CD4-positive, alpha-beta T cell (primary cell): ENCODE measurements around the gene DDIT4. TPM values are rescaled to one million over a fixed set of nuclear protein-coding genes. Genes with fewer than 3 reads are reported as not detected.
A peak's percentile ranks its signal among the peaks of the same experiment; 100 is the strongest.

Source experiments
- ATAC-seq: fragments of 200-7000 bp; cut with Tn5 transposase; one replicate; pipeline ENCODE4 v1.10.0; 2022; ENCODE audit warnings: mild to moderate bottlenecking; ENCODE audit not compliant: poor library complexity
- CTCF ChIA-PET: fragments of 350-600 bp; sonication (Branson Sonifier 250); formaldehyde crosslinking; loops from one replicate; lab custom pipeline; 2021; ENCODE audit warnings: antibody characterized with exemption, inconsistent platforms; lab: Charles Lee
- POLR2A ChIA-PET: fragments of 350-600 bp; sonication (Branson Sonifier 250); formaldehyde crosslinking; loops from one replicate; lab custom pipeline; 2021; ENCODE audit warnings: antibody characterized with exemption, inconsistent platforms; lab: Charles Lee
- DNase-seq, 14 experiments: peaks; one replicate each; pipeline ENCODE4 v3.0.0-alpha.2; 2013 to 2020; ENCODE audit warnings: mixed read lengths in 2 of 14
- H3K27ac ChIP-seq, 2 donors: one replicate each; pipeline versions ENCODE4 v1.5.1 to v1.7.0; 2013; ENCODE audit warnings: low read length in 2 of 2, low read depth in 1 of 2, mild to moderate bottlenecking in 1 of 2
- H3K27me3 ChIP-seq, 2 experiments: 1 replicate in 1 of 2; 2 replicates in 1 of 2; pipeline versions ENCODE4 v1.6.1 to v1.7.0; 2013; ENCODE audit warnings: low read length in 2 of 2, control low read depth in 1 of 2, mild to moderate bottlenecking in 1 of 2, moderate library complexity in 1 of 2; ENCODE audit not compliant: insufficient read depth in 2 of 2, control insufficient read depth in 1 of 2
- H3K36me3 ChIP-seq: one replicate; pipeline ENCODE4 v1.6.1; 2013; ENCODE audit warnings: low read length, control low read depth; ENCODE audit not compliant: insufficient read depth
- H3K4me1 ChIP-seq: one replicate; pipeline ENCODE4 v1.6.1; 2013; ENCODE audit warnings: low read length, control low read depth; ENCODE audit not compliant: insufficient read depth
- H3K4me3 ChIP-seq: one replicate; pipeline ENCODE4 v1.5.1; 2013; ENCODE audit warnings: mild to moderate bottlenecking, low read length, moderate library complexity
- H3K9me3 ChIP-seq, 2 experiments: 1 replicate in 1 of 2; 2 replicates in 1 of 2; pipeline versions ENCODE4 v1.6.1 to v1.7.0; 2013; ENCODE audit warnings: low read length in 2 of 2, mild to moderate bottlenecking in 2 of 2, control low read depth in 1 of 2, moderate library complexity in 1 of 2; ENCODE audit not compliant: control insufficient read depth in 1 of 2, insufficient read depth in 1 of 2
- H3K27ac Mint-ChIP-seq: one replicate; pipeline ENCODE4 v1.8.0; 2020; ENCODE audit warnings: mixed read lengths
- H3K27me3 Mint-ChIP-seq: one replicate; pipeline ENCODE4 v1.8.0; 2021; ENCODE audit warnings: mixed read lengths
- H3K36me3 Mint-ChIP-seq: one replicate; pipeline ENCODE4 v1.8.0; 2021; ENCODE audit warnings: low read depth, mixed read lengths
- H3K4me1 Mint-ChIP-seq: one replicate; pipeline ENCODE4 v1.8.0; 2021; ENCODE audit warnings: low read depth, mixed read lengths
- H3K4me3 Mint-ChIP-seq: one replicate; pipeline ENCODE4 v1.8.0; 2020; ENCODE audit warnings: mild to moderate bottlenecking, mixed read lengths
- H3K9me3 Mint-ChIP-seq: one replicate; pipeline ENCODE4 v1.8.0; 2020; ENCODE audit warnings: mixed read lengths
- CTCF ChIP-seq: fragments of 200-600 bp; IDR thresholded peaks from one replicate; pipeline ENCODE4 v1.8.0; 2022; ENCODE audit warnings: antibody characterized with exemption, mild to moderate bottlenecking
- intact Hi-C, 2 experiments: fragments of 100-400 bp; cut with DNase I in 1 of 2; cut with micrococcal nuclease in 1 of 2; formaldehyde crosslinking; loops; one replicate each; pipeline versions ENCODE4 v1.15.1 to v1.9.0; 2023 to 2025; cut with DNase I, micrococcal nuclease
- total RNA-seq, 174 experiments: library from RNA in 2 of 174; stranded (reverse) in 2 of 174; gene quantifications; one replicate each; pipeline ENCODE4 v1.2.3 and lab custom pipeline; 2021 to 2026

Gene DDIT4
- total RNA-seq, 2 experiments from 2014 or later: 427 to 436 TPM

- Mint-ChIP-seq H3K27ac (peak overlapping the region; percentile 89), H3K9me3 (no peaks in the 10 kb centered on the region), H3K36me3 (peaks cover 36% of the 10 kb centered on the region), H3K4me3 (peak overlapping the region; percentile 100), H3K27me3 (no peaks in the 10 kb centered on the region), H3K4me1 (peaks cover 64% of the 10 kb centered on the region)
- peak overlapping the region; percentile 90 for H3K4me3 ChIP-seq
- intact Hi-C loops: loop anchor here (1.0 to 5.0 kb wide), 6 partner anchors 14 to 188 kb away; partner anchors contain the start of genes ANAPC16 (in 1 of the 2) and ASCC1 (in 1 of the 2)
- CTCF ChIA-PET: interaction anchor here (0.6 to 4.4 kb wide), 30 partner anchors 8 to 186 kb away, joined by 3 to 54 read pairs (median 5); no protein-coding TSS in a partner anchor
- H3K9me3 ChIP-seq: no peaks in the 10 kb centered on the region
- ATAC-seq (peak; percentile 12), DNase-seq (peak; percentile 59 to 86 (median 70))
- H3K27ac ChIP-seq: peak overlapping the region; percentile 78 to 88
- POLR2A ChIA-PET: interaction anchor here (0.5 to 6.5 kb wide), 23 partner anchors 9 to 279 kb away, joined by 3 to 96 read pairs (median 10); partner anchors contain the start of genes ANAPC16, ASCC1, DNAJB12 and SPOCK2
- H3K36me3 ChIP-seq: peaks cover 22% of the 10 kb centered on the region
- TF ChIP-seq CTCF: peak; percentile 70
- peaks cover 48% of the 10 kb centered on the region for H3K4me1 ChIP-seq
- H3K27me3 ChIP-seq: no peaks in the 10 kb centered on the region
Measured at GRCh38 chr10:72274730-72275350, 1.1 kb downstream of the DDIT4 start.

GRCh38 chr10:72275351-72276012 lies 1.8 kb downstream of the DDIT4 start:
- Mint-ChIP-seq H3K9me3 (no peaks in the 10 kb centered on the region), H3K4me1 (peaks cover 61% of the 10 kb centered on the region), H3K27me3 (no peaks in the 10 kb centered on the region), H3K4me3 (peak overlapping the region; percentile 100), H3K27ac (peak overlapping the region; percentile 89), H3K36me3 (peaks cover 36% of the 10 kb centered on the region)
- no peak for TF ChIP-seq CTCF
- H3K9me3 ChIP-seq: no peaks in the 10 kb centered on the region
- intact Hi-C loops: loop anchor here in 1 of 2 experiments (2.0 kb wide), 1 partner anchor 15 kb away; no protein-coding TSS in a partner anchor
- peaks cover 22% of the 10 kb centered on the region for H3K36me3 ChIP-seq
- DNase-seq: peak in 4 of 14 experiments; percentile 42 to 55 (median 47)
- peak overlapping the region; percentile 78 to 88 for H3K27ac ChIP-seq
- CTCF ChIA-PET: interaction anchor here (0.7 to 4.4 kb wide), 29 partner anchors 8 to 187 kb away, joined by 3 to 54 read pairs (median 5); no protein-coding TSS in a partner anchor
- H3K27me3 ChIP-seq: no peaks in the 10 kb centered on the region
- no peak for ATAC-seq
- peak overlapping the region; percentile 90 for H3K4me3 ChIP-seq
- POLR2A ChIA-PET: interaction anchor here (0.7 to 6.5 kb wide), 24 partner anchors 8 to 550 kb away, joined by 3 to 96 read pairs (median 8); partner anchors contain the start of genes ANAPC16, ASCC1, DNAJB12 and SPOCK2
- H3K4me1 ChIP-seq: peaks cover 54% of the 10 kb centered on the region

- no peaks in the 10 kb centered on the region for H3K27me3 ChIP-seq
- Mint-ChIP-seq H3K4me3 (peak overlapping the region; percentile 100), H3K27ac (peak overlapping the region; percentile 89), H3K36me3 (peaks cover 36% of the 10 kb centered on the region), H3K27me3 (no peaks in the 10 kb centered on the region), H3K4me1 (peaks cover 57% of the 10 kb centered on the region), H3K9me3 (no peaks in the 10 kb centered on the region)
- POLR2A ChIA-PET: interaction anchor here (0.7 to 6.5 kb wide), 15 partner anchors 9 to 550 kb away, joined by 3 to 96 read pairs (median 24); partner anchors contain the start of genes ANAPC16, ASCC1 and DNAJB12
- H3K4me3 ChIP-seq: peak overlapping the region; percentile 90
- H3K36me3 ChIP-seq: peaks cover 22% of the 10 kb centered on the region
- peak overlapping the region; percentile 78 to 88 for H3K27ac ChIP-seq
- no peaks in the 10 kb centered on the region for H3K9me3 ChIP-seq
- peaks cover 55% of the 10 kb centered on the region for H3K4me1 ChIP-seq
- ATAC-seq: no peak
- TF ChIP-seq CTCF: no peak
- intact Hi-C loops: no loop called here
- peak in 3 of 14 experiments; percentile 27 to 45 (median 30) for DNase-seq
- CTCF ChIA-PET: interaction anchor here (1.0 to 4.4 kb wide), 9 partner anchors 15 to 64 kb away, joined by 3 to 54 read pairs (median 14); no protein-coding TSS in a partner anchor
Measured at GRCh38 chr10:72276013-72276387, 2.3 kb downstream of the DDIT4 start.
